ENCODE measurements around the gene PPIL1.
A peak's percentile ranks its signal among the peaks of the same experiment; 100 is the strongest.

The PPIL1 gene

GRCh38 chr6:36836111-36837021 is 38.2 kb downstream of the PPIL1 start:
- DNase-seq (ENCODE audit: low spot score) = no peak

DNA sequence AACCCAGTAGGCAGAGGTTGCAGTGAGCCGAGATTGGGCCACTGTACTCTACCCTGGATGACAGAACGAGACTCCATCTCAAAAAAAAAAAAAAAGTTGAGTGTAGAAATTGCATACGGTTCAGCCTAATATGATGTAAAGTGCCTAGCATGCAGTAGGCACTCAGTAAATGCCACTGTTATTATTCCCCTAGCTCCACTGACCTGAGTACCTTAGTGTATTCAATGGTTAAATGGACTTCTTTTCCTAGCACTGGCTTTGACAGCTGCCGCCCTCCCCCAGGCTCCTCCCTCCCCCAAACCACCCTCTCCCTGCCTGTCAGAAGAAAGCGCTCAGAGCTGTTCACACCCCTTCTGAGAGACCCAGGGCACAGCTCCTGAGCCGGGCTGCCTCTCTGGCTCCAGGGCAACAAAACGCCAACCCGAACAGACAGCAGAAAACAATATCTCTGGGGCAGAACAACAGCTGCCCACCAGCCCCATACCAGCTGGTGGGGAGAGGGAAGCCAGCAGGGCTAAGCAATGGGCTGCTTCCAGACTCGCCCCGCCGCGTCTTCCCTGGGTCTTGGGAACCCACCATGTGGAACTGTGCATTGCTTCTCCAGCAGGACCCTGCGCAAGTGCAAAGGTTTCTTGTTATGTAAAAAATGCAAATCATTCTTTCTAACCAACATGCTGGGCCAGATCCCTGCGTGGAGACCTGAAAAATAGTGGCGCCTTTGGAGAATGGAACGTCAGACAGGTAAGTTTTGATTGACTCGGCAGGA is 39.8 kb downstream of the PPIL1 start:
- DNase-seq (ENCODE audit: low spot score) = no peak

- no peak for DNase-seq (ENCODE audit: low spot score)
These were observed 41.3 kb downstream of the PPIL1 start for GRCh38 chr6:36833182-36833789.

GRCh38 chr6:36832313-36832712 is 42.3 kb downstream of the PPIL1 start:
- no peak for DNase-seq (ENCODE audit: low spot score)

GRCh38 chr6:36830577-36830976 is 44.0 kb downstream of the PPIL1 start:
- no peak for DNase-seq (ENCODE audit: low spot score)

GRCh38 chr6:36829919-36830544 is 44.6 kb downstream of the PPIL1 start:
- no peak for DNase-seq (ENCODE audit: low spot score)

DNA sequence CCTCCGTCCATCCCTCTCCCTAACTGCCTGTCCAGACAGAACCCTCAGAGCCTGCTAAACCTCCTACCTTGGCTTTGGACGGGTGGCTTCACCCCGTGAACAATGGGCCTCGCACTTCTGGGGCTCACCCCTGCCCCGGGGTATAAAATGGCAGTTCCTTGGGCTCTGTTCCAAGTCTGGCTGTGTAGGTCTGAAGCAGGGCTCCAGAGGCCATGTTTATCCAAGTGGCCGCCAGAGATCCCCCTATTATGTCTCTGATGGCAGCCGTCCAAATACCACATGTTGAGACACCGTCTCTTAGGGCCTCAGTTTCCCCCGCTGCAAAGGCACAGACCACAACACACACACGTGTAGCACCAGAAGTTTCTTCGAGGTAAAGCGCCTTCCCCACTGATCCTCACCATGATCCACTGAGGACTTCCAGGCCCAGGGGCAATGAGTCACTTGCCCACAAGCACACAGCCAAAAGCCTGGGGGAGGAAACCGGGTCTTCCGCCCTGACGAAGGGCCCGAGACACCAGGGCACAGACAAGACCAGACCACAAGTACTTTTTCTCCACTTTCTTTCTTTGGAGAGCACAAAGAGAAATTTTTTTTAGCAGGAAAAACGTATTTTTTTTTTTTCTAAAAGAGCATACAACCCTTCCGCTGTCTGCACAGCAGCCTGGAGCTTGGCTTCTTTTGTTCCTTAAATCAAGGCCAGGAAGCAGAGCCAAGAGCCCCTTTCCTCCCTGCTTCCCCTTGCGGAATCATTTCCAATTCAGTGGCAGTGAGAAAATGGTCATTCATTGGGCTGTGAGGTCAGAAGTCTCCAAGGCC is 47.1 kb downstream of the PPIL1 start:
- DNase-seq (ENCODE audit: low spot score) = peak; percentile 18

- no peak for DNase-seq (ENCODE audit: low spot score)
These were observed 47.9 kb downstream of the PPIL1 start for GRCh38 chr6:36826520-36827227.

DNA sequence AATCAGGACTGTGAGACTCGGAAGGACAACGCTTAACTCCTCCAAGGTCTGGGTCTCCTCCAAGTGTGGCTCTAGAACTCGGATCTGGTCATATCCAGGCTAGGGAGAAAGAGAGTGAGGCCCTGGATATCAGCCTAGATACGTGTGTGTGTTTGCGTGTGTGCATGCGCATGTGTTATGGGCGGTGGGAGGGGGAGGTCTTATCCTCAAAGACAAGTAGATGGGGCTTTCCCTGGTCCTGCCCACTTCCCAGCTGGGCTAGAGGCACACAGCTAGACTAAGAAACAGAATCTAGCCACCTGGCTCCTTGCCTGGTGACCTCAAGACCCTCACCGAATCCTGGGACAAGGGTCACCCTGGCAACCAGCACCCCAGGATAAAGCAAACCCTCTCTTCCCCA is 48.6 kb downstream of the PPIL1 start:
- DNase-seq (ENCODE audit: low spot score) = no peak

DNA sequence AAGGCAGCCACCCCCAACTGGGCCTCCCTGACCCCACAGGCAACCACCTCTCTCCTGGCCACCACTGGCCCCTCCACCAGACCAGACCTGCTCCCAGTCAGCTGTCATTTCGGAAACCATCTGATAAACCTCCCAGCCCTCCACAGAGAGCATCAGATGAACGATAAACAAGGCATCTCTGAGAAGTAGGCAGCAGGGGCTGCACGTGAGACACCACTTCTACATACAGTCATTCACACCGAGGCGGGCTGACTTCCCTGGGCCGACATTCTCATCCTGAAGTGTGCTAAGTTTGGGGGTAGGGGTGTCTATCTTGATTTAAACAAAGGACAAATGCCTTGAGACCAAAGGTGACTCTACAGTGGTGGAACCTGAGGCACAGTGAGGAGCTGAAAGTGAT is 49.2 kb downstream of the PPIL1 start:
- DNase-seq (ENCODE audit: low spot score) = no peak

DNA sequence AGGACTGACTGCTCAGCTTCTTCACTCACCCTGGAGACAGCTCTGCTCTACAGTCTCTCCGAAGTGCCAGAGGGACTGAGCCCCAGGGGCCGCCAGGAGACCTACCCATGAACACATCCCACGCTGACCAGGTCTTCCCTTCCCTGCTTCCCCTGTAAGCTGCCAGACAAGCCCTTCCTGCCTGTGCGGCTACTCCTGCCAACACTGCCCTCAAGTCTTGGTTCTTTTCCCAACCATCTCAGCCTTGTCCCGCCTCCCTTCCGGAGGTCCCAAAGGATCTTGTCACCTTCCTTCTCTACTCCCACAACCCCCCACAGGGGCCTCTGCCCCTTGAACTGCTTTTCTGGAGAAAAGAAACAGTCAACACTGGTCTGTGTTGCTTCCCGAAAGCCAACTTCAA is 50.4 kb downstream of the PPIL1 start:
- no peak for DNase-seq (ENCODE audit: low spot score)

- DNase-seq (ENCODE audit: low spot score) = no peak
These were observed 51.0 kb downstream of the PPIL1 start for GRCh38 chr6:36823421-36824096.

DNA sequence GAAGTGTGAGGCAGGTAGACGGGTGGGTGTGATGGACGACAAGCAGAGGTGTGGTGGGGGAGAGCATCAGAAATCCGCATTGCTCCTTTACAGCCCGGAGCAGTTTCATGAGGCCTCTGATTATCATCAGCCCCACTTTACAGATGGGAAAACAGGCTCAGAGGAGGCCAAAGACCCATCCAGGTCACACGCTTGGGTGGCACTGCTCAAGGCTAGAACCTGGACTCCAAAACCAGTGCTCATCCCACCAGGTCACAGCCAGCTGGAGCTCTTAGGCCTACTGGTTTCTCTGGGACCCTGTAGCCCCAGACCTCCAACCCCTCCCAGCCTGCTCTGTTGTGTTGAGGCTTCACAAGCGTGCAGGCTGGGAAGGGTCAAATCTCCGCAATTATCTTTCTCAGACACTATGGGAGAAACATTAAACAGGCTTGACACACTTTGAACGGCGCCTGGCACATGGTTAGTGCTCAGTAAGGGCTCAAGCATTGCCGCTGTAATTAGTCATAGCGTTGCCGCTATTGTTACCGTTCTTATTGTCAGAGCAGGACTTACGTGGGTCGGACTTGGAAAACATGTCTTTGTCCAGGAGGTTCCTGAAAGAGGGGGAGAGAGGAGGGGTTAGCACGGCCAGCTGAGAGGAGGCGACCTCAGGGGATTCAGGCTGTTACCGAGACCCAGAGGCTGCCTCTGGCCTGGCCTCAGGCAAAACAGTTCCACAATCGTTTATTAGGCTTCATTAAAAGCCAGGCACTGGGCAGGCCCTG is 51.9 kb downstream of the PPIL1 start:
- DNase-seq (ENCODE audit: low spot score) = no peak

DNA sequence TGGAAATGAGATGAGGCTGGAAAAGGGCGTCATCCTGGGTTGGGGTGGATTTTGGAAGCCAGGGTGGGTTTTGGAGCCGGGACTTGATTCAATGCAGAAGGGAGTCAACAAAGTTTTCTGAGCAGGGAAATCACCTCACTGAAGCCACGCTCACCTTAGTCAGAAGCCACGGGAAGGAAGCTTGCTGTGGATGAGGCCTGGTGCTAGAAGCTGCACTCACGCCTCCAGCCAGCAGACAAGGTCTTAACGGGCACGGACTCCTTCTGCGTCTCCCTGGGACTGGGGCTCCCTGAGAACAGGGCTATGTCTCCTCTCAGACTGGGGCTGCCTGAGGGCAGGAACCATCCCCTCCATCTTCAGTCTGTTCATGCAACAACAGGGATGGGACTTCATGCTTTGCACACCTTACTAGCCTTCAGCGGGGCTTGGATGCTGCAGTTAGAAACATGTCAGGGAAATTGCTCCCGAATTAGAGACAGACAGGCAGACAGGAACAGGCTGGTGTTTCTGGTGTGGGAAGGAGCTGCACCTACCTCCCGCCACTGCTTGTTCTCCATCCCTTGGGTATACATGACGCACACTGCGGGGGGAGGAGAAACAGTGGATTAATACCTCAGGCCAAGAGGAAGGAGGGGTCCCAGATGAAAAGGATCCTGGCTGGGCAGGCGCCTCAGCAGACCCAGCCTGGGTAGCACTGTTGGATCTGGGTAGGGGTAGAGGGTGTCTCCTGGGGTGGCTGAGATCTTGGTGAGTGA is 52.8 kb downstream of the PPIL1 start:
- no peak for DNase-seq (ENCODE audit: low spot score)

GRCh38 chr6:36820700-36821580 is 53.7 kb downstream of the PPIL1 start:
- DNase-seq (ENCODE audit: low spot score) = no peak

DNA sequence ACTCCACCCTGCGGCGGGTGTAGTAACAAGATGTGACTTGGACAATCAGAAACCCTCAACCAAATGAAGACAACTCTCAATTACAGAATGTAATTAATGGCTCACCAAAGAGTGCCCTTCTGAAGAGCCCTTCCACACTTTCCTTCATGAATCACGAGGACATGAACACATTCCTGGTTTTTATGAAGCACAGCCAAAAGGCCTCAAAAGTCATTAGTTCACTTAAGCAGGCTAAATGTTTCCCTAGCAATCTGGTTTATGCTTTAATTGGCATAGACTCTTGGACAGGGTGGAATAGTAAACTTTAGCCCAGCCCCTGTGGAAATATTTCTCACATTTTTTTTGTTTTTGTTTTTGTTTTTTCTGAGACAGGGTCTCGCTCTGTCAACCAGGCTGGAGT is 55.8 kb downstream of the PPIL1 start:
- no peak for DNase-seq (ENCODE audit: low spot score)

DNA sequence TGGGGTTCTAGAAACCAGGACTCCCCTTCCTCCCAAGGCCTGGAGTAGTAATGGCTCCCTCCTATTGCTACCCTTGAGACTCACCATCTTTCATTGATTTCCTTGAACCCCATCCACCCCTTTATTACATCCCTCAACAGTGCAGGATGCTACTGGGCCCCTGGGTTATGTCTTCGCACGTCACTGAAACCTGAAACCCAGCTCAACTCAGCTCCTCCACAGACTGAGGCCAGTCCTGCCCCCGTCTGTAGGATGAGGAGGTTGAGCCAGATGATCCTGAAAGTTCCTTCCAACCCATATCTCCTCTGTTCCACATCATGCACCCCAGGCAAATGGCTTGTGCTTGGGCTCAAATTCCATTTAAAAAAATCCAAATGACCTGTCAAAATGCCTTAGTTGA is 56.8 kb downstream of the PPIL1 start:
- DNase-seq (ENCODE audit: low spot score) = no peak

Data from activated CD4-positive, alpha-beta T cell treated with anti-CD3 and anti-CD28 coated beads, Interleukin-2, Interleukin-4, amounts not matched to agents 100 ng/mL and 50 ng/mL, durations not matched to agents 16 hours and 8 hours (primary cell).